ENCODE measurements around the gene FYN. TPM values are rescaled to one million over a fixed set of nuclear protein-coding genes. Genes with fewer than 3 reads are reported as not detected.

FYN gene
- total RNA-seq, 1 donor from 2014 or later = 121 TPM

GRCh38 chr6:111764238-111765175 lies 108.7 kb downstream of the FYN start:
- no peak overlapping the region for H3K4me3 Mint-ChIP-seq (ENCODE audit: unreplicated experiment)
- H3K27me3 Mint-ChIP-seq (ENCODE audit: unreplicated experiment) = no peaks in the 10 kb centered on the region
- DNase-seq (ENCODE audit: extremely low spot score, unreplicated experiment) = no peak
- peaks cover 89% of the 10 kb centered on the region for H3K4me1 Mint-ChIP-seq (ENCODE audit: unreplicated experiment)
- peak overlapping the region; percentile 68 for H3K27ac Mint-ChIP-seq (ENCODE audit: unreplicated experiment)
- no peak for TF ChIP-seq CTCF (IDR thresholded peaks at IDR 0.05)
- no peaks in the 10 kb centered on the region for H3K9me3 Mint-ChIP-seq (ENCODE audit: unreplicated experiment)
- H3K36me3 Mint-ChIP-seq (ENCODE audit: unreplicated experiment) = no peaks in the 10 kb centered on the region

- H3K27ac Mint-ChIP-seq (ENCODE audit: unreplicated experiment) = peak overlapping the region; percentile 76
- H3K4me1 Mint-ChIP-seq (ENCODE audit: unreplicated experiment) = peaks cover 92% of the 10 kb centered on the region
- no peaks in the 10 kb centered on the region for H3K36me3 Mint-ChIP-seq (ENCODE audit: unreplicated experiment)
- DNase-seq (ENCODE audit: extremely low spot score, unreplicated experiment) = no peak
- no peaks in the 10 kb centered on the region for H3K27me3 Mint-ChIP-seq (ENCODE audit: unreplicated experiment)
- no peak for TF ChIP-seq CTCF (IDR thresholded peaks at IDR 0.05)
- H3K9me3 Mint-ChIP-seq (ENCODE audit: unreplicated experiment) = no peaks in the 10 kb centered on the region
- no peak overlapping the region for H3K4me3 Mint-ChIP-seq (ENCODE audit: unreplicated experiment)
These were observed 109.9 kb downstream of the FYN start for GRCh38 chr6:111763381-111763780.

GRCh38 chr6:111761783-111762312 lies 111.4 kb downstream of the FYN start:
- no peak for DNase-seq (ENCODE audit: extremely low spot score, unreplicated experiment)
- Mint-ChIP-seq H3K27me3 (ENCODE audit: unreplicated experiment) (no peaks in the 10 kb centered on the region), H3K4me3 (ENCODE audit: unreplicated experiment) (no peak overlapping the region), H3K4me1 (ENCODE audit: unreplicated experiment) (peaks cover 99% of the 10 kb centered on the region), H3K27ac (ENCODE audit: unreplicated experiment) (peak overlapping the region; percentile 77), H3K9me3 (ENCODE audit: unreplicated experiment) (no peaks in the 10 kb centered on the region), H3K36me3 (ENCODE audit: unreplicated experiment) (no peaks in the 10 kb centered on the region)
- TF ChIP-seq CTCF (IDR thresholded peaks at IDR 0.05) = no peak

- H3K9me3 Mint-ChIP-seq (ENCODE audit: unreplicated experiment) = no peaks in the 10 kb centered on the region
- no peak for TF ChIP-seq CTCF (IDR thresholded peaks at IDR 0.05)
- no peaks in the 10 kb centered on the region for H3K27me3 Mint-ChIP-seq (ENCODE audit: unreplicated experiment)
- peaks cover 95% of the 10 kb centered on the region for H3K4me1 Mint-ChIP-seq (ENCODE audit: unreplicated experiment)
- peak overlapping the region; percentile 77 for H3K27ac Mint-ChIP-seq (ENCODE audit: unreplicated experiment)
- H3K36me3 Mint-ChIP-seq (ENCODE audit: unreplicated experiment) = no peaks in the 10 kb centered on the region
- DNase-seq (ENCODE audit: extremely low spot score, unreplicated experiment) = no peak
- no peak overlapping the region for H3K4me3 Mint-ChIP-seq (ENCODE audit: unreplicated experiment)
These were observed 112.0 kb downstream of the FYN start for GRCh38 chr6:111761212-111761611.
